ENCODE data around the gene RFNG. TPM values are rescaled to one million over a fixed set of nuclear protein-coding genes. Genes with fewer than 3 reads are reported as not detected.
A peak's percentile ranks its signal among the peaks of the same experiment; 100 is the strongest.

RFNG gene
- total RNA-seq, 1 experiment from 2014 or later: 52.0 TPM

- Histone ChIP-seq H3K36me3 (ENCODE audit: control insufficient read depth in 1 of 2, insufficient read depth in 2 of 2, low read length in 2 of 2) (peaks cover 30 to 52% of the 10 kb centered on the region in 2 experiments), H3K4me1 (ENCODE audit: control insufficient read depth in 1 of 2, insufficient read depth in 2 of 2, low read length in 2 of 2) (peaks cover 21 to 50% of the 10 kb centered on the region in 2 experiments), H3K4me2 (ENCODE audit: low read length) (peak overlapping the region; percentile 94), H3K9me3 (ENCODE audit: control insufficient read depth in 1 of 2, insufficient read depth in 1 of 2, low read depth in 1 of 2, low read length in 2 of 2) (no peaks in the 10 kb centered on the region), H3K9me2 (ENCODE audit: insufficient read depth) (no peaks in the 10 kb centered on the region), H3K27me3 (ENCODE audit: insufficient read depth, low read length) (no peaks in the 10 kb centered on the region), H3K4me3 (replicated peaks in 1 of 2; ENCODE audit: low read depth in 1 of 2, low read length in 2 of 2) (peak overlapping the region; percentile 82 to 93), H2AFZ (ENCODE audit: low read depth, low read length, poor library complexity, severe bottlenecking) (no peak overlapping the region), H4K20me1 (ENCODE audit: insufficient read depth) (peaks cover 3% of the 10 kb centered on the region; the same call in 1 of the 2 replicates), H3K9ac (ENCODE audit: low read length) (peak overlapping the region; percentile 96), H3K27ac (ENCODE audit: low read depth, low read length) (peak overlapping the region; percentile 99), H3K79me2 (ENCODE audit: insufficient read depth, low read length) (peaks cover 59% of the 10 kb centered on the region)
- intact Hi-C loops (cut with micrococcal nuclease): loop anchor here (2.0 kb wide), 1 partner anchor 61 kb away; the partner anchor contains the start of gene DCXR
- CTCF ChIA-PET: interaction anchor here (1.0 to 1.5 kb wide), 4 partner anchors 9 to 108 kb away, joined by 3 to 9 read pairs (median 4); partner anchors contain the start of genes DCXR and RAC3
- POLR2A ChIA-PET: interaction anchor here (1.0 to 1.9 kb wide), 6 partner anchors 9 to 195 kb away, joined by 3 to 11 read pairs (median 4); partner anchors contain the start of gene DCXR
- DNase-seq (ENCODE audit: low read depth, low spot score): no peak
- ATAC-seq: peak; percentile 5
- RAD21 ChIA-PET (ENCODE audit: low non-redundant PET in 1 of 2, low total read pairs in 2 of 2, uncharacterized antibody in 2 of 2, unreplicated experiment in 2 of 2): no interaction called here
- TF ChIP-seq ZFX (IDR thresholded peaks at IDR 0.05) (peak; percentile 97), FOSL1 (IDR thresholded peaks at IDR 0.05; ENCODE audit: low read depth) (no peak)
- BruUV-seq (replicated peaks): no TSS peak
Observed at GRCh38 chr17:82097919-82098168, 46.2 kb upstream of the RFNG start.

- Histone ChIP-seq H3K27me3 (ENCODE audit: insufficient read depth, low read length) (no peaks in the 10 kb centered on the region), H4K20me1 (ENCODE audit: insufficient read depth) (peaks cover 5% of the 10 kb centered on the region; the same call in 1 of the 2 replicates), H3K9me2 (ENCODE audit: insufficient read depth) (no peaks in the 10 kb centered on the region), H3K9ac (ENCODE audit: low read length) (peak overlapping the region; percentile 96), H2AFZ (ENCODE audit: low read depth, low read length, poor library complexity, severe bottlenecking) (no peak overlapping the region), H3K4me1 (ENCODE audit: control insufficient read depth in 1 of 2, insufficient read depth in 2 of 2, low read length in 2 of 2) (peaks cover 21 to 50% of the 10 kb centered on the region in 2 experiments), H3K9me3 (ENCODE audit: control insufficient read depth in 1 of 2, insufficient read depth in 1 of 2, low read depth in 1 of 2, low read length in 2 of 2) (no peaks in the 10 kb centered on the region), H3K27ac (ENCODE audit: low read depth, low read length) (peak overlapping the region; percentile 99), H3K4me3 (replicated peaks in 1 of 2; ENCODE audit: low read depth in 1 of 2, low read length in 2 of 2) (peak overlapping the region; percentile 82 to 93), H3K79me2 (ENCODE audit: insufficient read depth, low read length) (peaks cover 64% of the 10 kb centered on the region), H3K4me2 (ENCODE audit: low read length) (peak overlapping the region; percentile 94), H3K36me3 (ENCODE audit: control insufficient read depth in 1 of 2, insufficient read depth in 2 of 2, low read length in 2 of 2) (peaks cover 35 to 56% of the 10 kb centered on the region in 2 experiments)
- TF ChIP-seq POLR2AphosphoS5 (IDR thresholded peaks at IDR 0.05; ENCODE audit: low read depth, low read length): peak; percentile 39
- no peak for TF ChIP-seq FOSL1 (IDR thresholded peaks at IDR 0.05; ENCODE audit: low read depth)
- TF ChIP-seq ZFX (IDR thresholded peaks at IDR 0.05): peak; percentile 99; the same call in 1 of the 2 replicates
- intact Hi-C loops (cut with micrococcal nuclease): no loop called here
- DNase-seq (ENCODE audit: low read depth, low spot score) (no peak), ATAC-seq (peak; percentile 1; the same call in 1 of the 2 replicates)
- CTCF ChIA-PET: interaction anchor here (1.0 to 1.5 kb wide), 4 partner anchors 9 to 109 kb away, joined by 3 to 9 read pairs (median 4); partner anchors contain the start of genes DCXR and RAC3
- BruUV-seq (replicated peaks): no TSS peak
- POLR2A ChIA-PET: interaction anchor here (0.5 to 1.9 kb wide), 6 partner anchors 9 to 195 kb away, joined by 4 to 11 read pairs (median 4); partner anchors contain the start of gene DCXR
- RAD21 ChIA-PET (ENCODE audit: low non-redundant PET in 1 of 2, low total read pairs in 2 of 2, uncharacterized antibody in 2 of 2, unreplicated experiment in 2 of 2): no interaction called here
Observed at GRCh38 chr17:82097184-82097918, 45.7 kb upstream of the RFNG start.
